Vagina (tissue), 2 donors: ENCODE data around the gene SZRD1.

Source experiments
- POLR2AphosphoS5 ChIP-seq, 2 donors: sonication (generic); formaldehyde crosslinking; IDR thresholded peaks; one replicate each; pipeline ENCODE4 v1.9.0; 2017; ENCODE audit warnings: antibody characterized with exemption in 2 of 2, mild to moderate bottlenecking in 2 of 2, low read depth in 1 of 2; ENCODE audit not compliant: insufficient read depth in 1 of 2
- TF ChIP-seq, protein P1 (sequence below), 3 experiments: fragments of 450-650 bp in 2 of 3; fragments of 200-600 bp in 1 of 3; sonication (generic) in 1 of 3; IDR thresholded peaks; one replicate each; pipeline ENCODE4 v1.5.1; 2017 to 2019; ENCODE audit warnings: antibody characterized with exemption in 3 of 3, mild to moderate bottlenecking in 2 of 3, moderate library complexity in 2 of 3

DNA sequence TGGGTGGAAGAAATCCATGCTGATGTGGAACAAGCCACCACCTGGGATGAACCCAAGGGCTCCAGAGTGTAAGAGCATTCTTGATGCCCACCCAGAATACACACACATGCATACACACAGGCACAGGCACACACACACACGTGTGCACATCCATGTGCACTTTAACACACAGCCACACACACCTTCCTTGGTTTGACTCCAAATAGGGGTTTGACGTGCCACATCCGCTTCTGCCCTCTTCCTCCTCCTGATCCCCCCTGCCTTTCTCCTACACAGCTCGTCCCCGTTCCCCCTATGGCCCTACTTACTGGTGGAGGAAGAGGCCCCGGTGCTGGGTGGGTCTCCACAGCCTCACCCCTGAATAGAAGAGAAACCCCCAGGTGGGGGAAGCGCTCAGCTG is 54.2 kb downstream of the SZRD1 start:
- TF ChIP-seq, protein P1, sequence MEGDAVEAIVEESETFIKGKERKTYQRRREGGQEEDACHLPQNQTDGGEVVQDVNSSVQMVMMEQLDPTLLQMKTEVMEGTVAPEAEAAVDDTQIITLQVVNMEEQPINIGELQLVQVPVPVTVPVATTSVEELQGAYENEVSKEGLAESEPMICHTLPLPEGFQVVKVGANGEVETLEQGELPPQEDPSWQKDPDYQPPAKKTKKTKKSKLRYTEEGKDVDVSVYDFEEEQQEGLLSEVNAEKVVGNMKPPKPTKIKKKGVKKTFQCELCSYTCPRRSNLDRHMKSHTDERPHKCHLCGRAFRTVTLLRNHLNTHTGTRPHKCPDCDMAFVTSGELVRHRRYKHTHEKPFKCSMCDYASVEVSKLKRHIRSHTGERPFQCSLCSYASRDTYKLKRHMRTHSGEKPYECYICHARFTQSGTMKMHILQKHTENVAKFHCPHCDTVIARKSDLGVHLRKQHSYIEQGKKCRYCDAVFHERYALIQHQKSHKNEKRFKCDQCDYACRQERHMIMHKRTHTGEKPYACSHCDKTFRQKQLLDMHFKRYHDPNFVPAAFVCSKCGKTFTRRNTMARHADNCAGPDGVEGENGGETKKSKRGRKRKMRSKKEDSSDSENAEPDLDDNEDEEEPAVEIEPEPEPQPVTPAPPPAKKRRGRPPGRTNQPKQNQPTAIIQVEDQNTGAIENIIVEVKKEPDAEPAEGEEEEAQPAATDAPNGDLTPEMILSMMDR (IDR thresholded peaks at IDR 0.05), result no peak
- no peak for TF ChIP-seq POLR2AphosphoS5 (IDR thresholded peaks at IDR 0.05; ENCODE audit: insufficient read depth in 1 of 2, low read depth in 1 of 2)
